ENCODE results near the gene SLC46A1. TPM values are rescaled to one million over a fixed set of nuclear protein-coding genes. Genes with fewer than 3 reads are reported as not detected.

The SLC46A1 gene
- total and polyA plus RNA-seq, 2 of the 8 experiments (the other 6 are each of a cell fraction or from before 2014, with no cell fraction given): 5.3 to 8.7 TPM

DNA sequence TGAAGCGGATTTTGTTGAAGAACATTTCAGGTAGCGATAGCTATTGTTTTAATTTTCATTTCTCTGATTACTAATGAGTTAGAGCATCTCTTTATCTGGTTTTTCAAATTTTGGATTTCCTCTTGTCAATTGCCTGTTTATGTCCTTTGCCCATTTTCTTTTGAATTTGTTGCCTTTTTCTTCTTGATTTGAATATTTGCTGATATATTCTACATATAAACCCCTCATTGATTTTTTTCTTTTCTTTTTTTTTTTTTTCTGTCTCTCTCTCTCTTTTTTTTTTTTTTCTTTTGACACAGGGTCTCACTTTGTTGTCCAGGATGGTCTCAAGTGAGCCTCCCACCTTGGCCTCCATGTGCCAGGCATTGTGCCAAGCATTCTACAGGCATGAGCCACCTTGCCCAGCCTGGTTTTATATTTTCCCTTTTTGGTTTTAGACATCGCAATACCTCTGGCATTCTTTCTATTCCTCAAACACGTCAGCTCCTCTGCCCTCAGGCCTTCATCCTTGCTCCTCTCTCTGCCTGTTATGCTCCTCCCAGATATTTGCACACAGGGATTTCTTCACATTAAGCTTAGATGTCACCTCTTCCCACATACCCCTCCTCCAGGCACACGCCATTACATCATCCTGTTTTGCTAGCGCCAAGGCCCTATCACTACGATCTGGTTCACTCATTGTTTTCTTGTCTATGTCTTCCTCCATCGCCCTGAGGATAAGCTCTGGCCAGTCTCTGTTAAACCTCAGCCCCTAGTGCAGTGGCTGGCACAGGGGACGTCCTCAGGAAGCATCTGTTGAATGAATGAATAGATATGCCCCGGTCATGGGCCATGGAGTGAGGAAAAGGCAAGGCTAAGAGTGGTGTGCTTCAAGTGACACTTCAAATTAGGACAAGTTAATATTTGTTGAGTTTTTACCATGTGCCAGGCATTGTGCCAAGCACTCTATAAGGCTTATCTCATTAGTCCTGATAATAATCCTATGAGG, 25.9 kb downstream of the SLC46A1 start (continued):
- TF ChIP-seq HDAC6 (IDR thresholded peaks at IDR 0.05; ENCODE audit: low read depth, low read length) (no peak), MAX (IDR thresholded peaks at IDR 0.05) (no peak), SP4 (IDR thresholded peaks at IDR 0.05; ENCODE audit: low read length) (no peak), RNF2 (IDR thresholded peaks at IDR 0.05; ENCODE audit: borderline replicate concordance, low read depth, low read length, missing control alignments, poor library complexity, severe bottlenecking) (no peak), SIN3A (conservative IDR thresholded peaks at IDR 0.05 in 1 of 2, IDR thresholded peaks at IDR 0.05 in 1 of 2; ENCODE audit: low read depth in 1 of 2, low read length in 2 of 2) (no peak), RBBP5 (IDR thresholded peaks at IDR 0.05; ENCODE audit: borderline replicate concordance, low read depth, low read length) (no peak)
